NT2/D1 (cell line): ENCODE measurements around the gene PNPLA3.

Experiments used
- YY1 ChIP-seq: IDR thresholded peaks from 2 replicates; pipeline ENCODE4 v1.6.1; 2011; ENCODE audit not compliant: insufficient read length, insufficient read depth
- ZNF274 ChIP-seq: IDR thresholded peaks from 2 replicates; pipeline ENCODE4 v1.6.1; 2011; ENCODE audit warnings: mild to moderate bottlenecking, low read depth, low read length

DNA sequence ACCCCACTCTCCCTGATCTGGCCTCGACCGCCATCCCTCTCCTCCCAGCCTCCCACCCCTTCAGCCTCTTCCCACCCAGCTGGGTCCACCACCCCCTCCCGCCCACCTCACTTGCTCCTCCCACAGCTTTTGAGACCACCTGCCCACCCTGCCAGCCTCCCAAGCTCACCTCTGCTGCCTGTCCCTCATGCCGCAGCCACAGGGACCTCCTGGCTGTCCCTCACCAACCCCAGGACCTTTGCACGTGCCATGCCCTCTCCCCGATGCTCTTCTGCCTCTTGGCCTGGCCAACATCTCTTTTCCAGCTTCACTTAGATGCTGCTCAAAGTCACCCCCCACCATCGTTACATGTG is 38.3 kb upstream of the PNPLA3 start:
- TF ChIP-seq ZNF274 (no peak), YY1 (no peak)
